ENCODE data around the gene CBX5. TPM values are rescaled to one million over a fixed set of nuclear protein-coding genes. Genes with fewer than 3 reads are reported as not detected.

CBX5 gene
- total and polyA plus RNA-seq, 2 of the 8 experiments (the other 6 are each of a cell fraction or from before 2014, with no cell fraction given): 62.4 to 231 TPM

GRCh38 chr12:54285150-54286041, 5.5 kb upstream of the CBX5 start:
- Histone ChIP-seq H2BK5ac (ENCODE audit: low read depth, low read length) (no peak overlapping the region), H3K4me2 (ENCODE audit: insufficient read depth in 1 of 2, low read depth in 2 of 2, low read length in 2 of 2) (peak overlapping the region; percentile 9 to 37; a peak in 1 of 4 replicates), H3K27ac (ENCODE audit: low read depth, low read length) (no peak overlapping the region), H3K79me1 (ENCODE audit: low read depth, low read length) (no peaks in the 10 kb centered on the region), H3K18ac (ENCODE audit: extremely low read depth, low read length) (no peak overlapping the region), H3K23ac (ENCODE audit: insufficient read length) (no peak overlapping the region), H3K56ac (replicated peaks; ENCODE audit: insufficient read length, low read depth, low read length) (no peak overlapping the region), H2BK12ac (ENCODE audit: low read depth, low read length) (no peak overlapping the region), H4K5ac (ENCODE audit: insufficient read length, low read depth, low read length) (no peak overlapping the region), H3K9ac (replicated peaks in 1 of 4; ENCODE audit: extremely low read depth in 1 of 4, low read depth in 3 of 4, low read length in 3 of 4) (no peak overlapping the region), H3K4me1 (replicated peaks in 1 of 4; ENCODE audit: control insufficient read depth in 3 of 4, insufficient read depth in 4 of 4, low read length in 3 of 4) (peaks cover 0 to 7% (median 3%) of the 10 kb centered on the region in 4 experiments; a peak in 5 of 7 replicates), H3K9me3 (ENCODE audit: insufficient read depth in 2 of 2, low read depth in 1 of 2, low read length in 1 of 2) (no peaks in the 10 kb centered on the region), H4K20me1 (replicated peaks in 1 of 2; ENCODE audit: control insufficient read depth in 1 of 2, insufficient read depth in 2 of 2, low read length in 2 of 2) (peaks cover 18 to 21% of the 10 kb centered on the region in 2 experiments), H2AK5ac (ENCODE audit: low read depth, low read length) (no peak overlapping the region), H3K79me2 (ENCODE audit: control insufficient read depth in 1 of 2, insufficient read depth in 2 of 2, low read length in 2 of 2) (peaks cover 8 to 38% of the 10 kb centered on the region in 2 experiments; a peak in 3 of 4 replicates), H3K27me3 (replicated peaks in 1 of 4; ENCODE audit: control insufficient read depth in 3 of 4, extremely low read depth in 1 of 4, insufficient read depth in 3 of 4, low read length in 3 of 4) (no peaks in the 10 kb centered on the region), H2BK15ac (ENCODE audit: low read length) (no peak overlapping the region), H2BK20ac (ENCODE audit: low read length) (no peak overlapping the region), H3K36me3 (ENCODE audit: control insufficient read depth in 2 of 4, insufficient read depth in 4 of 4, low read length in 3 of 4) (peaks cover 43 to 75% (median 60%) of the 10 kb centered on the region in 4 experiments), H2AFZ (ENCODE audit: low read length) (no peak overlapping the region), H4K8ac (ENCODE audit: extremely low read depth, insufficient read depth, low read length) (peak overlapping the region; percentile 47), H4K91ac (replicated peaks; ENCODE audit: insufficient read length, low read length) (no peak overlapping the region), H3K14ac (ENCODE audit: insufficient read length) (no peak overlapping the region), H3K4ac (replicated peaks; ENCODE audit: insufficient read length, low read depth, low read length) (no peak overlapping the region), H2BK120ac (replicated peaks; ENCODE audit: low read depth, low read length) (no peak overlapping the region), H3K4me3 (ENCODE audit: extremely low read depth in 1 of 4, insufficient read depth in 2 of 4, low read depth in 3 of 4, low read length in 4 of 4) (peak overlapping the region in 1 of 4 experiments; percentile 33; a peak in 2 of 8 replicates), H3K23me2 (ENCODE audit: low read depth, low read length) (peaks cover 8% of the 10 kb centered on the region)
- POLR2A ChIA-PET (ENCODE audit: partially characterized antibody): interaction anchor here (0.5 to 15.0 kb wide), 32 partner anchors 9 to 896 kb away, joined by 3 to 1006 read pairs (median 12); partner anchors contain the start of genes CBX5, COPZ1, HNRNPA1 and NFE2
- DNase-seq (ENCODE audit: low read depth in 1 of 2, low spot score in 2 of 2): no peak
- TF ChIP-seq CHD1 (IDR thresholded peaks at IDR 0.05; ENCODE audit: low read depth, low read length) (0 out of 2 replicates have a peak, but pooled peaks have one; percentile 53), ATF2 (IDR thresholded peaks at IDR 0.05; ENCODE audit: low read length) (peak; percentile 14; the same call in 1 of the 2 replicates), ASH2L (IDR thresholded peaks at IDR 0.05; ENCODE audit: low read length) (no peak), CTBP2 (IDR thresholded peaks at IDR 0.05; ENCODE audit: borderline replicate concordance, insufficient read depth, insufficient read length, low read length) (no peak), NRF1 (IDR thresholded peaks at IDR 0.05; ENCODE audit: low read depth, low read length) (peak; percentile 16; the same call in 1 of the 2 replicates), BRCA1 (IDR thresholded peaks at IDR 0.05; ENCODE audit: low read depth, low read length) (peak; percentile 17; the same call in 1 of the 2 replicates), EZH2 (IDR thresholded peaks at IDR 0.05; ENCODE audit: low read depth, low read length, severe bottlenecking) (no peak), CHD2 (IDR thresholded peaks at IDR 0.05; ENCODE audit: low read length) (peak; percentile 40; the same call in 1 of the 2 replicates)
- FAIRE-seq: no peak
- 91% methylated on average over 5 of the region's 5 CpGs; no CpG with 5 or more reads in 1 of the 2 experiments for WGBS, 2 experiments (ENCODE audit: extremely low coverage in 1 of 2, insufficient coverage in 1 of 2, insufficient read length in 1 of 2, insufficient replicate concordance in 2 of 2, low coverage in 1 of 2, low lambda C conversion rate in 2 of 2, missing lambda C conversion rate in 1 of 2)
- CTCF ChIA-PET (ENCODE audit: partially characterized antibody): interaction anchor here (0.7 to 2.4 kb wide), 12 partner anchors 8 to 107 kb away, joined by 3 to 14 read pairs (median 5); no protein-coding TSS in a partner anchor
